Mesendoderm (in vitro differentiated cells): ENCODE data around the gene KRTAP1-3.
"Not testable (repeated sequence)": the region's sequence is repeated elsewhere in the genome, so short reads cannot be mapped to it uniquely, and the experiment has no call there.

Experiments
- DNase-seq: peaks from one replicate; pipeline ENCODE4 v3.0.0; 2013
- H2AK5ac ChIP-seq: 2 replicates; pipeline ENCODE4 v1.6.1; 2013; ENCODE audit warnings: low read length, inconsistent platforms
- H2BK120ac ChIP-seq: 2 replicates; pipeline ENCODE4 v1.6.1; 2013; ENCODE audit warnings: low read depth, mild to moderate bottlenecking, low read length, moderate library complexity, mixed read lengths
- H2BK15ac ChIP-seq: replicated peaks from 2 replicates; pipeline ENCODE4 v1.6.1; 2013; ENCODE audit warnings: low read depth, mild to moderate bottlenecking, moderate library complexity
- H2BK5ac ChIP-seq: 2 replicates; pipeline ENCODE4 v1.6.1; 2013; ENCODE audit warnings: low read length, inconsistent platforms
- H3K18ac ChIP-seq: 2 replicates; pipeline ENCODE4 v1.6.1; 2013; ENCODE audit warnings: mild to moderate bottlenecking, low read length, mixed read lengths
- H3K23ac ChIP-seq: one replicate; pipeline ENCODE4 v1.6.1; 2013; ENCODE audit warnings: low read length
- H3K27ac ChIP-seq: 2 replicates; pipeline ENCODE4 v1.5.1; 2013; ENCODE audit warnings: low read depth, mild to moderate bottlenecking, inconsistent platforms, low read length, moderate library complexity
- H3K27me3 ChIP-seq: 2 replicates; pipeline ENCODE4 v1.6.1; 2013; ENCODE audit warnings: low read length, control low read depth, mild to moderate bottlenecking, inconsistent platforms; ENCODE audit not compliant: insufficient read depth, poor library complexity
- H3K36me3 ChIP-seq: 2 replicates; pipeline ENCODE4 v1.6.1; 2013; ENCODE audit warnings: low read length, inconsistent platforms; ENCODE audit not compliant: control insufficient read depth, insufficient read depth
- H3K4ac ChIP-seq: one replicate; pipeline ENCODE4 v1.6.1; 2013; ENCODE audit warnings: low read depth, mild to moderate bottlenecking, low read length, moderate library complexity
- H3K4me1 ChIP-seq: 2 replicates; pipeline ENCODE4 v1.6.1; 2013; ENCODE audit warnings: low read depth, low read length, inconsistent platforms; ENCODE audit not compliant: control insufficient read depth
- H3K4me2 ChIP-seq: 2 replicates; pipeline ENCODE4 v1.6.1; 2013; ENCODE audit warnings: low read length
- H3K4me3 ChIP-seq: 2 replicates; pipeline ENCODE4 v1.5.1; 2013; ENCODE audit warnings: mild to moderate bottlenecking, low read length
- H3K56ac ChIP-seq: one replicate; pipeline ENCODE4 v1.6.1; 2013; ENCODE audit warnings: low read length
- H3K79me1 ChIP-seq: 2 replicates; pipeline ENCODE4 v1.6.1; 2013; ENCODE audit warnings: low read length, inconsistent platforms
- H3K79me2 ChIP-seq: 2 replicates; pipeline ENCODE4 v1.6.1; 2013; ENCODE audit warnings: mild to moderate bottlenecking, low read length; ENCODE audit not compliant: control insufficient read depth, insufficient read depth
- H3K9ac ChIP-seq: 2 replicates; pipeline ENCODE4 v1.6.1; 2013; ENCODE audit warnings: low read length, inconsistent platforms
- H4K5ac ChIP-seq: one replicate; pipeline ENCODE4 v1.6.1; 2013; ENCODE audit warnings: low read length
- H4K8ac ChIP-seq: one replicate; pipeline ENCODE4 v1.6.1; 2013; ENCODE audit warnings: low read depth, mild to moderate bottlenecking, control low read depth, low read length, moderate library complexity
- WGBS: extraction: QIAGEN DNeasy Blood & Tissue Kit; methylation state at CpG from one replicate; pipeline ENCODE4 v1.1.7; 2013; ENCODE audit warnings: low lambda C conversion rate, missing lambda C conversion rate; ENCODE audit not compliant: insufficient coverage; ENCODE audit errors: extremely low coverage; 5-methylcytosine and 5-hydroxymethylcytosine counted together

KRTAP1-3 gene

GRCh38 chr17:41004397-41004796, 30.3 kb downstream of the KRTAP1-3 start:
- Histone ChIP-seq H3K23ac (no peak overlapping the region), H3K79me2 (no peaks in the 10 kb centered on the region), H4K8ac (no peak overlapping the region), H3K9ac (no peak overlapping the region), H3K79me1 (no peaks in the 10 kb centered on the region), H3K18ac (no peak overlapping the region), H3K56ac (no peak overlapping the region), H3K36me3 (no peaks in the 10 kb centered on the region), H2BK5ac (no peak overlapping the region), H3K4me1 (no peaks in the 10 kb centered on the region), H2BK15ac (no peak overlapping the region), H2AK5ac (no peak overlapping the region), H3K4me3 (no peak overlapping the region), H4K5ac (no peak overlapping the region), H3K27me3 (no peaks in the 10 kb centered on the region), H3K4ac (no peak overlapping the region), H3K27ac (no peak overlapping the region), H2BK120ac (no peak overlapping the region), H3K4me2 (no peak overlapping the region)
- no CpG with 5 or more reads among the region's 3 CpGs for WGBS
- no peak for DNase-seq

DNA sequence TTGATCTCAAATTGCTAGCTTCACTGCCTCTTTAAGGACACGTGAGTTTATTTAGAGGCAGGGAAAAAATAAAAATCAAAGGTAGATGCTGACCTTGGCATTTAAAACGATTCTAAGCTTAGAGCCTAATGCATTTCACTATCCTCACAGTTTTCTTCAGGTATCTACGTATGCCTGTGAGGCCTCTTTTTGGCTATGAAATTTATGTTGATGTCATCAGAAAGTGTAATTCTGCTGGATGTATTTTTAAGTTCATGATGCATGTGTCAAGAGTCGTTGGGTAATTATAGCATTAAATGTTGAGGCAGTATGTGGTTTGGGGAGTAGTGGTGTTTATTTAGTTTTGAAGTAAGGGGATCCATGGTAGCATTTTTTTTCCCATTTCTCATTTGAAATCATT, 30.7 kb downstream of the KRTAP1-3 start:
- Histone ChIP-seq H2BK5ac (no peak overlapping the region), H2BK120ac (no peak overlapping the region), H3K36me3 (no peaks in the 10 kb centered on the region), H3K4ac (no peak overlapping the region), H3K79me1 (no peaks in the 10 kb centered on the region), H2AK5ac (no peak overlapping the region), H3K79me2 (no peaks in the 10 kb centered on the region), H3K9ac (no peak overlapping the region), H2BK15ac (no peak overlapping the region), H3K4me3 (no peak overlapping the region), H3K23ac (no peak overlapping the region), H4K8ac (no peak overlapping the region), H3K27me3 (no peaks in the 10 kb centered on the region), H3K56ac (no peak overlapping the region), H3K18ac (no peak overlapping the region), H3K4me1 (no peaks in the 10 kb centered on the region), H3K4me2 (no peak overlapping the region), H3K27ac (no peak overlapping the region), H4K5ac (no peak overlapping the region)
- no peak for DNase-seq
- 100% methylated on average over 1 of the region's 4 CpGs for WGBS

DNA sequence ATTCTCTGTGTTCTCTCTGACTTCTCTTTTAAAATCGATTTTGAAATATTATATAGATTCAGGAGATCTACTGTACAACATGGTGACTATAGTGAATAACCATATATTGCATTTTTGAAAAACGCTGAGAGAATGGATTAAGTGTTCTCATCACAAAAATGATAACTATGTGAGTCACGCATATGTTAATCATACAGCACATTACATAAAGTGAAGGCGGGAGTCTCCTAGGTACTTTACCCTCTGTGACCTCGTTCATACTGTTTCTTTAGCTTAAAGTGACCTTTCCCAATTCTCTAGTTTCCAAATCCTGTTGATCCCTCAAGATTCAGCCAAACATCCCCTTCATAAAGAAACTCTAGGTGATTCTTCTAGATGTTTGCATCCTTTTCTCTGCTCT, 31.9 kb downstream of the KRTAP1-3 start:
- Histone ChIP-seq H2BK5ac (no peak overlapping the region), H3K36me3 (no peaks in the 10 kb centered on the region), H3K9ac (no peak overlapping the region), H3K4me1 (no peaks in the 10 kb centered on the region), H4K8ac (no peak overlapping the region), H3K27ac (no peak overlapping the region), H3K23ac (no peak overlapping the region), H3K56ac (no peak overlapping the region), H3K18ac (no peak overlapping the region), H3K27me3 (no peaks in the 10 kb centered on the region), H3K4ac (no peak overlapping the region), H4K5ac (no peak overlapping the region), H3K79me1 (no peaks in the 10 kb centered on the region), H3K4me3 (no peak overlapping the region), H2BK120ac (no peak overlapping the region), H3K79me2 (no peaks in the 10 kb centered on the region), H2AK5ac (no peak overlapping the region), H3K4me2 (no peak overlapping the region), H2BK15ac (no peak overlapping the region)
- no CpG with 5 or more reads among the region's 5 CpGs for WGBS
- DNase-seq = no peak

DNA sequence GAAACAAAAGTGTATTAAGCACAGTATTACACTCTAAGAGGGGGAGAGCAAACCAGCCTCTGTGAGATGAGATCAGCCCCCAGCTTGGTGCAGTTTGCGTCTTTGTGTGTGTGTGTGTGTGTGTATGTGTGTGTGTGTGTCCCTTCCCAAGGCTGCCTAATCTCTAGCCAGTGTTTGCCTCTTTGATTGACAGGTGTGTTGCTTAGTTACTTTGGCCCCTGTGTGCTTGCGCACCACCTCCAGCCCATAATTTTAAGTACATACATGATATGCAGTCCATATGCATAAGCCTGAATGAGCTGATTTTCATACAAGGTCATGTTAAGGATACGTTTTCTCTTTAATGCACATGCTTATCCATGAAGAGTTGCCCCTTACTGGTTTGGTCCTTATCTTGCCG, 32.9 kb downstream of the KRTAP1-3 start:
- H3K4me2 ChIP-seq = no peak overlapping the region
- no peaks in the 10 kb centered on the region for H3K79me1 ChIP-seq
- no CpG with 5 or more reads among the region's 4 CpGs for WGBS
- DNase-seq = no peak
- no peak overlapping the region for H2AK5ac ChIP-seq
- H3K36me3 ChIP-seq = no peaks in the 10 kb centered on the region
- H3K23ac ChIP-seq = no peak overlapping the region
- H2BK5ac ChIP-seq = no peak overlapping the region
- H3K4me1 ChIP-seq = no peaks in the 10 kb centered on the region
- no peak overlapping the region for H3K9ac ChIP-seq
- no peak overlapping the region for H3K56ac ChIP-seq
- H2BK15ac ChIP-seq = no peak overlapping the region
- no peak overlapping the region for H2BK120ac ChIP-seq
- no peak overlapping the region for H3K27ac ChIP-seq
- H4K8ac ChIP-seq = no peak overlapping the region
- H3K4ac ChIP-seq = no peak overlapping the region
- no peak overlapping the region for H3K18ac ChIP-seq
- H3K4me3 ChIP-seq = no peak overlapping the region
- no peaks in the 10 kb centered on the region for H3K27me3 ChIP-seq
- no peaks in the 10 kb centered on the region for H3K79me2 ChIP-seq
- H4K5ac ChIP-seq = no peak overlapping the region

GRCh38 chr17:40999563-40999962, 35.1 kb downstream of the KRTAP1-3 start, which contains the start of gene KRTAP3-2:
Gene KRTAP3-2, minus strand, starts transcription at chr17:40999906. Its CDS starts 53 bp downstream, at chr17:40999853.
- not testable (repeated sequence) for H4K5ac ChIP-seq, H3K4me2 ChIP-seq, H3K4me3 ChIP-seq, H2BK5ac ChIP-seq, H2AK5ac ChIP-seq, H3K56ac ChIP-seq, H3K27ac ChIP-seq, H3K79me1 ChIP-seq, H3K79me2 ChIP-seq, H2BK120ac ChIP-seq, H3K4me1 ChIP-seq, H3K36me3 ChIP-seq, H3K18ac ChIP-seq, H3K9ac ChIP-seq, H3K27me3 ChIP-seq, H3K23ac ChIP-seq, H4K8ac ChIP-seq, H3K4ac ChIP-seq, H2BK15ac ChIP-seq, DNase-seq
- WGBS = no CpG with 5 or more reads among the region's 6 CpGs

GRCh38 chr17:40997361-40997760, 37.3 kb downstream of the KRTAP1-3 start:
- WGBS = no CpG with 5 or more reads among the region's 2 CpGs
- Histone ChIP-seq H3K27me3 (no peaks in the 10 kb centered on the region), H2BK5ac (no peak overlapping the region), H3K9ac (no peak overlapping the region), H3K36me3 (no peaks in the 10 kb centered on the region), H3K79me2 (no peaks in the 10 kb centered on the region), H2AK5ac (no peak overlapping the region), H3K79me1 (no peaks in the 10 kb centered on the region), H3K4me3 (no peak overlapping the region), H3K4me1 (no peaks in the 10 kb centered on the region), H3K56ac (no peak overlapping the region), H4K8ac (no peak overlapping the region), H4K5ac (no peak overlapping the region), H3K18ac (no peak overlapping the region), H3K4ac (no peak overlapping the region), H2BK120ac (no peak overlapping the region), H3K4me2 (no peak overlapping the region), H3K27ac (no peak overlapping the region), H3K23ac (no peak overlapping the region), H2BK15ac (no peak overlapping the region)
- DNase-seq = no peak
